Stimulated activated CD4-positive, alpha-beta T cell treated with anti-CD3 and anti-CD28 coated beads, Interleukin-4, amount 100 ng/mL, for 4 hours (primary cell): ENCODE results near the gene LENEP.

Experiments
- DNase-seq, 2 experiments: peaks; one replicate each; pipeline ENCODE4 v3.0.0-alpha.2; 2020

Gene LENEP

GRCh38 chr1:154961207-154962155 is 31.9 kb upstream of the LENEP start, which contains the start of gene PYGO2:
Gene PYGO2 (minus strand): TSS chr1:154961782. CDS start chr1:154961576, 206 bp downstream.
- peak; percentile 80 to 84 for DNase-seq

- DNase-seq = no peak
These were observed 31.1 kb upstream of the LENEP start for GRCh38 chr1:154962156-154962749.

- DNase-seq = no peak
These were observed 30.5 kb upstream of the LENEP start for GRCh38 chr1:154962795-154963330.

GRCh38 chr1:154963643-154964042 is 29.7 kb upstream of the LENEP start:
- DNase-seq = no peak

- no peak for DNase-seq
These were observed 29.0 kb upstream of the LENEP start for GRCh38 chr1:154964359-154964758.

GRCh38 chr1:154966111-154966510 is 27.3 kb upstream of the LENEP start:
- DNase-seq = no peak

GRCh38 chr1:154967331-154967950 is 25.9 kb upstream of the LENEP start:
- DNase-seq = no peak

- DNase-seq = no peak
These were observed 24.7 kb upstream of the LENEP start for GRCh38 chr1:154968731-154969130.

GRCh38 chr1:154969246-154969645 is 24.1 kb upstream of the LENEP start:
- DNase-seq = no peak

GRCh38 chr1:154969860-154970452 is 23.4 kb upstream of the LENEP start:
- no peak for DNase-seq

GRCh38 chr1:154970631-154971340 is 22.6 kb upstream of the LENEP start, which contains the start of gene SHC1:
Gene SHC1 (minus strand): TSS chr1:154970747. CDS start chr1:154970526, 221 bp downstream.
- peak; percentile 36 to 41 for DNase-seq

- no peak for DNase-seq
These were observed 21.9 kb upstream of the LENEP start for GRCh38 chr1:154971341-154971998.

GRCh38 chr1:154972213-154972516 is 21.2 kb upstream of the LENEP start:
- DNase-seq = no peak

- DNase-seq = no peak
These were observed 20.7 kb upstream of the LENEP start for GRCh38 chr1:154972517-154973343.

- peak; percentile 87 to 88 for DNase-seq
These were observed 19.9 kb upstream of the LENEP start for GRCh38 chr1:154973344-154974101.

GRCh38 chr1:154974102-154974807 is 19.1 kb upstream of the LENEP start, which contains the start of gene CKS1B:
Gene CKS1B (plus strand): TSS chr1:154974681. CDS start chr1:154974746, 65 bp downstream.
- DNase-seq = peak; percentile 88 to 96

GRCh38 chr1:154974808-154975408 is 18.5 kb upstream of the LENEP start:
- peak; percentile 90 to 93 for DNase-seq

GRCh38 chr1:154975409-154976059 is 17.9 kb upstream of the LENEP start:
- peak; percentile 49 to 50 for DNase-seq
